ENCODE data around the gene ZFAND3. TPM values are rescaled to one million over a fixed set of nuclear protein-coding genes. Genes with fewer than 3 reads are reported as not detected.

ZFAND3 gene
- total RNA-seq, 4 donors from 2014 or later, result 45.0 to 55.2 (median 49.5) TPM

DNA sequence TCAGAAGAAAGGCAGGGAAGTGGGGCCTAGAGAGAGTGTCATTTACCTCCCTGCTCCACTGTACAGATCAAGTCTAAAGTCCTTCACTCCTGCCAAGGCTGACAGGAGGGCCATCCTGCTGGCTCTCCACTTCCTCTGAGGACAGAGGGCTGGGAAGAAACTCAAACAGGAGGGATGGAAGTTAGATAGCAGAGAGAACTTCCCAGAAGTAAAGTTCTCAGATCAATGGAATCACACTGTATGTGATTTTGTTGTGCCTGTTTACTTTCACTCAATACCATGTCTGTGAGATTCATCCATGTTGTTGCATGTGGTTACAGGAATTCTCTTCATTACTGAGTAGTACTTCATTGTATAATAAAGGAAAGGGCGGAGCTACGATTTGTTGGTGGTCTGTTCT lies 32.3 kb upstream of the ZFAND3 start:
- Histone ChIP-seq H3K9me3 (no peaks in the 10 kb centered on the region), H3K36me3 (no peaks in the 10 kb centered on the region), H3K4me1 (peaks cover 23 to 26% of the 10 kb centered on the region in 2 donors), H3K27me3 (no peaks in the 10 kb centered on the region), H3K27ac (no peak overlapping the region), H3K4me3 (no peak overlapping the region)
- TF ChIP-seq POLR2A (IDR thresholded peaks at IDR 0.05), result no peak
- TF ChIP-seq CTCF (IDR thresholded peaks at IDR 0.05 in 4 of 5, conservative IDR thresholded peaks at IDR 0.05 in 1 of 5), result no peak
- intact Hi-C loops (cut with DNase I; ENCODE audit: low total_unique reads), result no loop called here
- DNase-seq (no peak), ATAC-seq (no peak)
- in situ Hi-C loops (cut with MboI; ENCODE audit: low sequenced_read_pairs in 4 of 4), result loop anchor here in 2 of 4 donors (10.0 to 25.0 kb wide), 2 partner anchors 228 to 700 kb away; no protein-coding TSS in a partner anchor

- intact Hi-C loops (cut with DNase I; ENCODE audit: low total_unique reads), result no loop called here
- no peaks in the 10 kb centered on the region for H3K9me3 ChIP-seq
- H3K27me3 ChIP-seq, result no peaks in the 10 kb centered on the region
- no peaks in the 10 kb centered on the region for H3K36me3 ChIP-seq
- H3K4me3 ChIP-seq, result no peak overlapping the region
- no peak overlapping the region for H3K27ac ChIP-seq
- H3K4me1 ChIP-seq, result peaks cover 19 to 23% of the 10 kb centered on the region in 2 donors
- in situ Hi-C loops (cut with MboI; ENCODE audit: low sequenced_read_pairs in 4 of 4), result loop anchor here in 2 of 4 donors (10.0 to 25.0 kb wide), 2 partner anchors 227 to 699 kb away; no protein-coding TSS in a partner anchor
- ATAC-seq, result no peak
- no peak for DNase-seq
- TF ChIP-seq CTCF (IDR thresholded peaks at IDR 0.05 in 4 of 5, conservative IDR thresholded peaks at IDR 0.05 in 1 of 5) (no peak), POLR2A (IDR thresholded peaks at IDR 0.05) (no peak)
These were observed 31.3 kb upstream of the ZFAND3 start for GRCh38 chr6:37788259-37788658.

GRCh38 chr6:37791156-37791919 lies 28.2 kb upstream of the ZFAND3 start:
- TF ChIP-seq CTCF (IDR thresholded peaks at IDR 0.05 in 4 of 5, conservative IDR thresholded peaks at IDR 0.05 in 1 of 5) (peak; percentile 95 to 98 (median 97)), POLR2A (IDR thresholded peaks at IDR 0.05) (no peak)
- Histone ChIP-seq H3K27me3 (no peaks in the 10 kb centered on the region), H3K36me3 (no peaks in the 10 kb centered on the region), H3K9me3 (no peaks in the 10 kb centered on the region), H3K4me3 (no peak overlapping the region), H3K4me1 (peaks cover 29 to 37% of the 10 kb centered on the region in 2 donors), H3K27ac (peak overlapping the region in 3 of 4 donors; percentile 23 to 65 (median 48))
- in situ Hi-C loops (cut with MboI; ENCODE audit: low sequenced_read_pairs in 4 of 4), result loop anchor here (10.0 to 25.0 kb wide), 4 partner anchors 213 to 703 kb away; no protein-coding TSS in a partner anchor
- DNase-seq, result peak; percentile 91 to 96
- peak; percentile 85 to 91 for ATAC-seq
- intact Hi-C loops (cut with DNase I; ENCODE audit: low total_unique reads), result loop anchor here (1.0 to 10.0 kb wide), 7 partner anchors 27 to 703 kb away; partner anchors contain the start of gene ZFAND3

- Histone ChIP-seq H3K36me3 (no peaks in the 10 kb centered on the region), H3K4me1 (peaks cover 32 to 40% of the 10 kb centered on the region in 2 donors), H3K27ac (no peak overlapping the region), H3K27me3 (no peaks in the 10 kb centered on the region), H3K9me3 (no peaks in the 10 kb centered on the region), H3K4me3 (no peak overlapping the region)
- ATAC-seq (no peak), DNase-seq (no peak)
- intact Hi-C loops (cut with DNase I; ENCODE audit: low total_unique reads) (loop anchor here (10.0 kb wide), 2 partner anchors 372 to 508 kb away; no protein-coding TSS in a partner anchor), in situ Hi-C loops (cut with MboI; ENCODE audit: low sequenced_read_pairs in 4 of 4) (loop anchor here (10.0 to 25.0 kb wide), 4 partner anchors 212 to 702 kb away; no protein-coding TSS in a partner anchor)
- TF ChIP-seq POLR2A (IDR thresholded peaks at IDR 0.05) (no peak), CTCF (IDR thresholded peaks at IDR 0.05 in 4 of 5, conservative IDR thresholded peaks at IDR 0.05 in 1 of 5) (no peak)
These were observed 27.0 kb upstream of the ZFAND3 start for GRCh38 chr6:37792457-37793033.

Data from gastrocnemius medialis (tissue), 4 donors.